ENCODE data around the gene ZNF593OS.

GRCh38 chr1:26142159-26142558, 29.5 kb downstream of the ZNF593OS start:
- no peak for TF ChIP-seq CTCF (IDR thresholded peaks at IDR 0.05)
- TF ChIP-seq EZH2 (IDR thresholded peaks at IDR 0.05; ENCODE audit: borderline replicate concordance, insufficient read depth, low read depth, low read length, poor library complexity, severe bottlenecking), result no peak
